GM12878 (cell line): ENCODE results near the gene MTCL3.

Experiments
- BCL3 ChIP-seq: IDR thresholded peaks from 2 replicates; pipeline ENCODE4 v1.6.1; 2011; ENCODE audit warnings: borderline replicate concordance, low read depth, mild to moderate bottlenecking, moderate library complexity, low read length; ENCODE audit not compliant: insufficient read depth, poor library complexity, severe bottlenecking
- CUX1 ChIP-seq: IDR thresholded peaks from 2 replicates; pipeline ENCODE4 v1.6.1; 2012; ENCODE audit warnings: improper control_type of control experiment, low read depth, low read length; ENCODE audit not compliant: insufficient replicate concordance
- E2F8 ChIP-seq: fragments of 450-650 bp; IDR thresholded peaks from 2 replicates; pipeline ENCODE4 v1.6.1; 2018; ENCODE audit warnings: mild to moderate bottlenecking, low read depth, moderate library complexity; ENCODE audit not compliant: partially characterized antibody
- EED ChIP-seq: sonication (generic); IDR thresholded peaks from 2 replicates; pipeline ENCODE4 v1.6.1; 2016; ENCODE audit warnings: antibody characterized with exemption, low read depth
- GATAD2B ChIP-seq: fragments of 450-650 bp; conservative IDR thresholded peaks from 2 replicates; pipeline ENCODE4 v1.6.1; 2017; ENCODE audit warnings: low read depth, mild to moderate bottlenecking, moderate library complexity
- NRF1 ChIP-seq: conservative IDR thresholded peaks from 2 replicates; pipeline ENCODE4 v1.6.1; 2011; ENCODE audit warnings: mild to moderate bottlenecking, low read depth, low read length, improper control_type of control experiment
- SREBF1 ChIP-seq: IDR thresholded peaks from 2 replicates; pipeline ENCODE4 v1.6.1; 2012; ENCODE audit warnings: mild to moderate bottlenecking, low read length
- STAT3 ChIP-seq: IDR thresholded peaks from 2 replicates; pipeline ENCODE4 v1.6.1; 2011; ENCODE audit warnings: low read depth, low read length, improper control_type of control experiment
- USF2 ChIP-seq: IDR thresholded peaks from 2 replicates; pipeline ENCODE4 v1.6.1; 2011; ENCODE audit warnings: low read depth, low read length, improper control_type of control experiment, borderline replicate concordance
- TF ChIP-seq, protein P1 (sequence below): fragments of 450-650 bp; IDR thresholded peaks from 2 replicates; pipeline ENCODE4 v1.6.1; 2017; ENCODE audit warnings: antibody characterized with exemption, mild to moderate bottlenecking, moderate library complexity

The MTCL3 gene

DNA sequence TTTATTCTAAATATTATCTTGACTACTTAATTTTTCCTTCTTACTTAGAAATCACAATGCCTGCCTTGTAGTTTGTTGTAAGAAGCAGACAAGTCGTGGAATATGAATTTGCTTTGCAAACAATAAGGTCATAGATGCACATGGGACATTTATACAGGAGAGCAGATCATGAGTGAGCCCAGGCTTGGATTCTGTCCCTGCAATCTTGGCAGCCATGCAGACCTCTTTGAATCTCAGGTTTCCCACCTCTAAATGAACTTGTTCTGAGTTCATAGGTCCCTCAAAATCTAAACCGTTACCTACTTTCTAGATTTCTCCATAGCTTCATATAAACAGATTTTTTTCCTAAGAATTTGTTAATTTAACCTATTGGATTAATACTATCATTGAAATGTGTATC, 79.4 kb downstream of the MTCL3 start (continued):
- TF ChIP-seq BCL3, result no peak
- TF ChIP-seq NRF1, result no peak
- no peak for TF ChIP-seq E2F8
- TF ChIP-seq CUX1, result no peak
- TF ChIP-seq EED, result no peak
- TF ChIP-seq USF2, result no peak
- no peak for TF ChIP-seq GATAD2B
- TF ChIP-seq, protein P1, sequence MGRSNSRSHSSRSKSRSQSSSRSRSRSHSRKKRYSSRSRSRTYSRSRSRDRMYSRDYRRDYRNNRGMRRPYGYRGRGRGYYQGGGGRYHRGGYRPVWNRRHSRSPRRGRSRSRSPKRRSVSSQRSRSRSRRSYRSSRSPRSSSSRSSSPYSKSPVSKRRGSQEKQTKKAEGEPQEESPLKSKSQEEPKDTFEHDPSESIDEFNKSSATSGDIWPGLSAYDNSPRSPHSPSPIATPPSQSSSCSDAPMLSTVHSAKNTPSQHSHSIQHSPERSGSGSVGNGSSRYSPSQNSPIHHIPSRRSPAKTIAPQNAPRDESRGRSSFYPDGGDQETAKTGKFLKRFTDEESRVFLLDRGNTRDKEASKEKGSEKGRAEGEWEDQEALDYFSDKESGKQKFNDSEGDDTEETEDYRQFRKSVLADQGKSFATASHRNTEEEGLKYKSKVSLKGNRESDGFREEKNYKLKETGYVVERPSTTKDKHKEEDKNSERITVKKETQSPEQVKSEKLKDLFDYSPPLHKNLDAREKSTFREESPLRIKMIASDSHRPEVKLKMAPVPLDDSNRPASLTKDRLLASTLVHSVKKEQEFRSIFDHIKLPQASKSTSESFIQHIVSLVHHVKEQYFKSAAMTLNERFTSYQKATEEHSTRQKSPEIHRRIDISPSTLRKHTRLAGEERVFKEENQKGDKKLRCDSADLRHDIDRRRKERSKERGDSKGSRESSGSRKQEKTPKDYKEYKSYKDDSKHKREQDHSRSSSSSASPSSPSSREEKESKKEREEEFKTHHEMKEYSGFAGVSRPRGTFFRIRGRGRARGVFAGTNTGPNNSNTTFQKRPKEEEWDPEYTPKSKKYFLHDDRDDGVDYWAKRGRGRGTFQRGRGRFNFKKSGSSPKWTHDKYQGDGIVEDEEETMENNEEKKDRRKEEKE, result no peak
- no peak for TF ChIP-seq STAT3
- TF ChIP-seq SREBF1, result no peak
